ENCODE results near the gene HSPBAP1.

Gene HSPBAP1

DNA sequence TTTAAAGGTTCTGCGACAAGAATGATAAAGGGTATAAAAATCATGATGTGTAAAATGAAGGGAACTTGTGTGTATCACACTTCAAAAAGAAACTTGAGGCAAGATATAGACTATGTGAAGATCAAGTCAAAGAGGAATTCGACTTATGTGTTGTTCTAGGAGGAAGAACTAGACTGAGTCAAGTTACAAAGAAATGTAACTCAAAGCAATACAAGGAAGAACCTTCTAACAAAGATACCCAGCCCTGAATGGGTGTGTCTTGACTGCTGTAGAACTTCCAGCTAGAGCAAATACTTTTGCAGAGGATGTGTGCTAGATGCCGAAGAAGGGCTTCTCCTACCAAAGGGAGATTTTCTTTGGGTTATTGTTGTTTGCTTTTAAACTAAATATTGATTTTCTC lies 3.7 kb upstream of the HSPBAP1 start:
- H3K27ac ChIP-seq = no peak overlapping the region
- no peak for TF ChIP-seq ZFX (IDR thresholded peaks at IDR 0.05)
- TF ChIP-seq, protein P1, sequence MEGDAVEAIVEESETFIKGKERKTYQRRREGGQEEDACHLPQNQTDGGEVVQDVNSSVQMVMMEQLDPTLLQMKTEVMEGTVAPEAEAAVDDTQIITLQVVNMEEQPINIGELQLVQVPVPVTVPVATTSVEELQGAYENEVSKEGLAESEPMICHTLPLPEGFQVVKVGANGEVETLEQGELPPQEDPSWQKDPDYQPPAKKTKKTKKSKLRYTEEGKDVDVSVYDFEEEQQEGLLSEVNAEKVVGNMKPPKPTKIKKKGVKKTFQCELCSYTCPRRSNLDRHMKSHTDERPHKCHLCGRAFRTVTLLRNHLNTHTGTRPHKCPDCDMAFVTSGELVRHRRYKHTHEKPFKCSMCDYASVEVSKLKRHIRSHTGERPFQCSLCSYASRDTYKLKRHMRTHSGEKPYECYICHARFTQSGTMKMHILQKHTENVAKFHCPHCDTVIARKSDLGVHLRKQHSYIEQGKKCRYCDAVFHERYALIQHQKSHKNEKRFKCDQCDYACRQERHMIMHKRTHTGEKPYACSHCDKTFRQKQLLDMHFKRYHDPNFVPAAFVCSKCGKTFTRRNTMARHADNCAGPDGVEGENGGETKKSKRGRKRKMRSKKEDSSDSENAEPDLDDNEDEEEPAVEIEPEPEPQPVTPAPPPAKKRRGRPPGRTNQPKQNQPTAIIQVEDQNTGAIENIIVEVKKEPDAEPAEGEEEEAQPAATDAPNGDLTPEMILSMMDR (conservative IDR thresholded peaks at IDR 0.05) = no peak

DNA sequence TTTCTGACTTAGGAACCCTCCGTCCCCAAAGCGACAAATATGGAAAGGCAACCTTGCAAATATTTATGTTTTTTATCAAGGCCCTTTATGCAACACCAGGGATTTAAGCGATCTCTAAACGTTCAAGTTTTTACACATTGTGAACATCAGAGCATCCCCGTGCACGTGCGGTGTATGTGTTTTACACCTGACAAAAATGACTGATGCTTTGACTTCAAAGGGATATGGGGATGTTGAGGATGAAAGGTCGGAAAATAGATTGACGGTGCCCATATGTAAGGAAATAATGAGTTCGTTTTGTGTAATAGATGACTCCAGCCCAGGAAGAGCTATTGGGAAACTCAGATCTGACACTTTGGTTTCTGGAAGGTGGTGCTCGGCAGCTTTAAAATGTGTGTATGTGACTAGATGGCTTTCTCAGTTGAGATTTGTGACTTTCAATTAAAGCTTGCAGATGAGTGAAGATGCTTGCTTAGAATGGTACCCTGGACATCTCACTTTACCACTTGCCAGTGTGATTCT lies 2.1 kb upstream of the HSPBAP1 start:
- peak overlapping the region; percentile 76 for H3K27ac ChIP-seq
- TF ChIP-seq, protein P1 (conservative IDR thresholded peaks at IDR 0.05) = no peak
- no peak for TF ChIP-seq ZFX (IDR thresholded peaks at IDR 0.05)

DNA sequence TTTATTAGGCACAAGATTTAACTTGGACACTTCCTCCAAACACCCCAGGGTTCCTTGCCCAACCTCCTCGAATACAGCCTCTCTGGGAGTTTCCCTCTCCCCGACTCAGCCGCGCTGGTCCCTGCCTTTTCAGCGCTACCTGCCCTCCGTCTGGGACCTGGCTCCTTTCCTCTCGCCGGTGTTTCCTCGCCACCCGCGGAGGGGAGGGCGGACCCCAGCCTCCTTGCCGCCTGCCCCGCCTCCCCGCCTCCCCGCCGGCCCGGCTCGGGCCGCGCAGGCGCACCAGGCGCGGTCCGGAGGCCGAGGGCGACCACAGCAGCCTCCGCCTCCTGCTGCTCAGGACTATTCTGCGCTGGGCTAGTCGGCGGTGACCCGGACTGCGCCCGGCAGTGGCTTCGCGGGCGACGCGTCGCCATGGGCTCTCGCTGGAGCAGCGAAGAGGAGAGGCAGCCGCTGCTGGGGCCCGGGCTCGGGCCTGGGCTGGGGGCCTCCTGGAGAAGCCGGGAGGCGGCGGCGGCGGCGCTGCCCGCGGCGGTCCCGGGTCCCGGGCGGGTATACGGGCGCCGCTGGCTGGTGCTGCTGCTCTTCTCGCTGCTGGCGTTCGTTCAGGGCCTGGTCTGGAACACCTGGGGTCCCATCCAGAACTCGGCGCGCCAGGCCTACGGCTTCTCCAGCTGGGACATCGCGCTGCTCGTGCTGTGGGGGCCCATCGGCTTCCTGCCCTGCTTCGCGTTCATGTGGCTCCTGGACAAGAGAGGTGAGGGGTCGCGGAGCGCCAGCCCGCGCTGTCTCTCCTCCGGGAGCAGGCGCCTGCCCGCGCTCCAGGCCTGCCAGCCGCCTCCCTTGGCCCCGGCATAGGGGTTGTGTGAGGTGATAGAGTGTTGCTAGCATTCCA lies 1.4 kb upstream of the HSPBAP1 start, which contains the start of gene SLC49A4:
Gene SLC49A4, plus strand, starts transcription at position 291 of the 895 bp plus-strand sequence. Its CDS starts 124 bp downstream, at position 415.
- H3K27ac ChIP-seq = peak within 1 kb of the TSS; percentile 76
- TF ChIP-seq, protein P1 (conservative IDR thresholded peaks at IDR 0.05) = no peak
- peak; percentile 94 for TF ChIP-seq ZFX (IDR thresholded peaks at IDR 0.05)

DNA sequence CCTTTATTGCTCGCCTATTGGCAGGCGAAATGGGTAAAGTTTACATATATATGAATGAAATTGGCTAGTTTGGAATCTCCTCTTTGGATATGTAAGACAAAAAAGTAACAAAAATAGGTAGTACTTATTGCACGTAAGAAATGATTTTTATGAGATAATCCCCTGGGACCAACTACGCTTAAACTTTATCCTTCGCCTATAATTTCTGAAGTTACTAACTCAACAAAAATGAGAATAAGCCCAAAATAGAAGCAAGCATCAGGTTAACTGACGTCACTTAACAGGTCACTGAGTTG lies 800 bp upstream of the HSPBAP1 start:
- no peak for TF ChIP-seq ZFX (IDR thresholded peaks at IDR 0.05)
- TF ChIP-seq, protein P1 (conservative IDR thresholded peaks at IDR 0.05) = no peak
- H3K27ac ChIP-seq = peak overlapping the region; percentile 76

DNA sequence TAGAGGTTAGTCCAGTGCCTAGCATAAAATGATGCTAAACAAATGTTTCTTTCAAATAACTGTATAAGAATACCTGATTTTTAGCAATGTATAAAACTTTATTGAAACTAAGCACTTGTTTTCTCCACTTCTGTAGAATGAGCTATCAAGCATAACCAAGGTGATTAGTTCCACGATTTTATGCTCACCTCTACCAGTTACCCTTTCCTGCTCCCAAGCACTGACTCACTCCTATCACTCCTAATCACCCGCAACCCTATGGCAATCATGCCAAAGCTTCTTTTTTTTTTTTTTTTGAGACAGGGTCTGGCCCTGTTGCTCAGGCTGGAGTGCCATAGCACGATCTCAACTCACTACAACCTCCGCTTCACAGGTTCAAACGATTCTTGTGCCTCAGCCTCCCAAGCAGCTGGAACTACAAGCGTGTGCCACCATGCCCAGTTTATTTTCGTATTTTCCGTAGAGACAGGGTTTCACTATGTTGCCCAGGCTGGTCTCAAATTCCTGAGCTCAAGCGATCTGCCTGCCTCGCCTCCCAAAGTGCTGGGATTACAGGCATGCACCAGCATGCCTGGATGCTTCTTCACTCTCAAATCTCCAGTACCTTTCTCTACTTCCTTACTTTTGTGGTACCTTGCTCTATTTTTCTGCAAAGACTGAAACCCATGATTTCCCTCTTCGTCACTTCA lies 3.9 kb downstream of the HSPBAP1 start:
- H3K27ac ChIP-seq = no peak overlapping the region
- no peak for TF ChIP-seq ZFX (IDR thresholded peaks at IDR 0.05)
- TF ChIP-seq, protein P1 (conservative IDR thresholded peaks at IDR 0.05) = no peak

DNA sequence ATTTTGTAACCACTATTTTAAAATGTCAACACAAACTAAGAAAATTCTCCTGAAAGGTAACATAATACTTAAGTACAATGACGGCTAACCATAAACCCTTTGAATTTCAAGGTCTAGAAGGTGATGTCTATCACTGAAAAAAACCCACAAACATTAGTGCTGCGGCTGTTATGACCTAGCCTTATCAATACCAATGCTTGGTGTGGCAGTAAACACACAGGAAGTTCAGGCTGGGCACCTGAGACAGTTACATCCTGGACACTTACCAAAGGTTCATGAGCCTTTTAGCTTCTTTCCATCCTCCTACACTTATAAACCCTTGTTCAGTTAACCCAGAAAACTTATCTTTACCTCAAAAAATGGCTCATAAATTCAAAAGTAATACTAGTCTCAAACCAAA lies 5.8 kb downstream of the HSPBAP1 start:
- TF ChIP-seq, protein P1 (conservative IDR thresholded peaks at IDR 0.05) = no peak
- no peak for TF ChIP-seq ZFX (IDR thresholded peaks at IDR 0.05)

DNA sequence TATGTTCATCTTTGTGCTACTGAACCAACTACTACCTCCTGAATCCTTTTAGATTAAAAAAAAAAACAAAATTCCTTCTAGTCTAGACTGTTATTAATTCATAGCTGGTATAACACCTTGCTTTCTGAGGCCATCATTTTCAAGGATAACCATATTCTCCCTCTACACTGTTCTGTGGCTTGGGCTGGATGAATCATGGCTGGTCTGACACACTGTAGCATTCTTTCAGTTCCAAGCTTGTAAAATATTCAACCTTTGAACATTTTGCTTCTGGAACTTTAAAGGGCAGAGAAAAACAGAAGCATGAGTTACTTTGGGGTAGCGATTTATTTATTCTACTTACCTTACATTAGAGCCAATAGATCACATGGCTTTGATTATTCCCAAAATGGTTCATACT lies 7.6 kb downstream of the HSPBAP1 start:
- TF ChIP-seq, protein P1 (conservative IDR thresholded peaks at IDR 0.05) = no peak
- no peak for TF ChIP-seq ZFX (IDR thresholded peaks at IDR 0.05)
- no peak overlapping the region for H3K27ac ChIP-seq

More for the DNA sequence above, 5.8 kb downstream of the HSPBAP1 start:
- no peak overlapping the region for H3K27ac ChIP-seq

All from C4-2B (cell line).